Measurements from ENCODE around the gene ZBTB20.

Gene ZBTB20

DNA sequence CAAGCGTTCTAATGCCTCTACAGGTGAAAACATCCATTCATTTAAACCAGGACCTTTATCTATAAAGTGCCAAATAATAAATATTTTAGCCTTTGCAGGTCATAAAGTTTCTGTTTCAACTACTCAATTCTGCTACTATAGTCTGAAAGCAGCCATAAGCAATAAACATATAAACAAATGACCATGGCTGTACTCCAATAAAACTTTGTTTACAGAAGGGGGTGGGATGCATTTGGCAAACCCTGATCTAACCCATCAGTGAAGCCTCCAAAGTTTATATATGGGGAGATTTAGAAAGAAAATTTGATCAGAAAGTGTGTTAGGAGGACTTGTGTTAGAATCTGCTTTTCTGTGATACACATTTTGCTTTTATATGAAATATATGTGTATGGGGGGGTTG lies 161.3 kb downstream of the ZBTB20 start:
- no peaks in the 10 kb centered on the region for H3K27me3 ChIP-seq (ENCODE audit: insufficient read depth, low read length, poor library complexity)
- no peak overlapping the region for H3K27ac ChIP-seq (ENCODE audit: low read length)
- H3K4me1 ChIP-seq (ENCODE audit: insufficient read depth, low read length): no peaks in the 10 kb centered on the region
- no peak for ATAC-seq (ENCODE audit: insufficient read depth, low read depth)
- no peaks in the 10 kb centered on the region for H3K36me3 ChIP-seq (ENCODE audit: insufficient read depth, low read length)
- no peaks in the 10 kb centered on the region for H3K79me2 ChIP-seq (ENCODE audit: insufficient read depth, low read length)
- no peaks in the 10 kb centered on the region for H4K20me1 ChIP-seq (ENCODE audit: insufficient read depth, low read length)
- TF ChIP-seq EZH2 (IDR thresholded peaks at IDR 0.05; ENCODE audit: borderline replicate concordance, low read depth, low read length, severe bottlenecking): no peak
- TF ChIP-seq, protein P1, sequence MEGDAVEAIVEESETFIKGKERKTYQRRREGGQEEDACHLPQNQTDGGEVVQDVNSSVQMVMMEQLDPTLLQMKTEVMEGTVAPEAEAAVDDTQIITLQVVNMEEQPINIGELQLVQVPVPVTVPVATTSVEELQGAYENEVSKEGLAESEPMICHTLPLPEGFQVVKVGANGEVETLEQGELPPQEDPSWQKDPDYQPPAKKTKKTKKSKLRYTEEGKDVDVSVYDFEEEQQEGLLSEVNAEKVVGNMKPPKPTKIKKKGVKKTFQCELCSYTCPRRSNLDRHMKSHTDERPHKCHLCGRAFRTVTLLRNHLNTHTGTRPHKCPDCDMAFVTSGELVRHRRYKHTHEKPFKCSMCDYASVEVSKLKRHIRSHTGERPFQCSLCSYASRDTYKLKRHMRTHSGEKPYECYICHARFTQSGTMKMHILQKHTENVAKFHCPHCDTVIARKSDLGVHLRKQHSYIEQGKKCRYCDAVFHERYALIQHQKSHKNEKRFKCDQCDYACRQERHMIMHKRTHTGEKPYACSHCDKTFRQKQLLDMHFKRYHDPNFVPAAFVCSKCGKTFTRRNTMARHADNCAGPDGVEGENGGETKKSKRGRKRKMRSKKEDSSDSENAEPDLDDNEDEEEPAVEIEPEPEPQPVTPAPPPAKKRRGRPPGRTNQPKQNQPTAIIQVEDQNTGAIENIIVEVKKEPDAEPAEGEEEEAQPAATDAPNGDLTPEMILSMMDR (IDR thresholded peaks at IDR 0.05; ENCODE audit: borderline replicate concordance, extremely low read depth, low read length, poor library complexity, severe bottlenecking): no peak
- H2AFZ ChIP-seq (ENCODE audit: low read depth, low read length): no peak overlapping the region
- H3K9ac ChIP-seq (ENCODE audit: low read depth, low read length): no peak overlapping the region
- DNase-seq: no peak
- no peaks in the 10 kb centered on the region for H3K9me3 ChIP-seq (ENCODE audit: insufficient read depth, low read length, severe bottlenecking)
- no peak overlapping the region for H3K4me3 ChIP-seq (ENCODE audit: low read depth in 1 of 2, low read length in 2 of 2)
- H3K4me2 ChIP-seq (ENCODE audit: insufficient read depth, low read length): no peak overlapping the region

DNA sequence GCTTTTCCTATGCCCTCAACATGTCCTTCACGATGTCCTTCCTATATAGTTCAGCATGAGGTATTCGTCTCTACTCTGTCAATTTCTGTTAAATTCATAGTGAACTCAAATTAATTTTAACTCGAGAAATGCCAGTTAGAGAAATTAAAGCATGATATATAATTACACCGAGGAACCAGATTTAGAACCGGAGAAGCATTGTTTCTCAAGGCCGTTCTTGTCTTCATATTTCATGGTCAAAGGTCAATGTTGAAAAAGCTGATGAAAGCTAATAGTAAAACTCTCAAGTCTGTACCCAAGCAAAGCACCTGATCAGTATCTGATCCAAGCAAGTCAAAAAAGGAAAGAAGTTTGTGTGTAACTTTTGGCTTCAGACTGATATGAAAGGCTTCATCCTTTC lies 163.8 kb downstream of the ZBTB20 start:
- ATAC-seq (ENCODE audit: insufficient read depth, low read depth): no peak
- Histone ChIP-seq H3K36me3 (ENCODE audit: insufficient read depth, low read length) (no peaks in the 10 kb centered on the region), H3K4me2 (ENCODE audit: insufficient read depth, low read length) (no peak overlapping the region), H3K4me1 (ENCODE audit: insufficient read depth, low read length) (no peaks in the 10 kb centered on the region), H3K9ac (ENCODE audit: low read depth, low read length) (no peak overlapping the region), H3K9me3 (ENCODE audit: insufficient read depth, low read length, severe bottlenecking) (no peaks in the 10 kb centered on the region), H4K20me1 (ENCODE audit: insufficient read depth, low read length) (no peaks in the 10 kb centered on the region), H3K27me3 (ENCODE audit: insufficient read depth, low read length, poor library complexity) (no peaks in the 10 kb centered on the region), H3K4me3 (ENCODE audit: low read depth in 1 of 2, low read length in 2 of 2) (no peak overlapping the region), H2AFZ (ENCODE audit: low read depth, low read length) (no peak overlapping the region), H3K79me2 (ENCODE audit: insufficient read depth, low read length) (no peaks in the 10 kb centered on the region), H3K27ac (ENCODE audit: low read length) (no peak overlapping the region)
- no peak for DNase-seq
- no peak for TF ChIP-seq EZH2 (IDR thresholded peaks at IDR 0.05; ENCODE audit: borderline replicate concordance, low read depth, low read length, severe bottlenecking)
- TF ChIP-seq, protein P1 (IDR thresholded peaks at IDR 0.05; ENCODE audit: borderline replicate concordance, extremely low read depth, low read length, poor library complexity, severe bottlenecking): no peak

DNA sequence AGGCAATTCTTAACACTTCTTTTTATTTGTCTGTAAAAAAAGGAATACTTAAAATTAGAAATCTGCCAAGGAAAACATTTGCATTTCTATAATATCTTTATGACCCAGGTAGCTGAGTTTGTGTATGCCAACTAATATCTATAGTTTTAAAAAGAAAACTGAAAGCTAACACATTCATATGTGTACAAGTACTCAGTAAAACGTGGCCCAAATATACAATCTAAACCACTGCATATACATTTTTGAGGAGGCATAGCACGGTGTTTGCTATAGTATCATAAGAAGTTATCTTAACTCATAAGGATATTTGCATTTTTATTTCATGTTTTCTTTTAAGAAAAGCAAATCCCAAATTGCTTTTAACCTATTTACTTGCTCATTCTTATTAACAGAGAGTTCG lies 172.7 kb downstream of the ZBTB20 start:
- ATAC-seq (ENCODE audit: insufficient read depth, low read depth): no peak
- H3K4me3 ChIP-seq (ENCODE audit: low read depth in 1 of 2, low read length in 2 of 2): no peak overlapping the region

More for the DNA sequence above, 172.7 kb downstream of the ZBTB20 start:
- H3K4me2 ChIP-seq (ENCODE audit: insufficient read depth, low read length): no peak overlapping the region
- no peak overlapping the region for H3K27ac ChIP-seq (ENCODE audit: low read length)
- no peak overlapping the region for H3K9ac ChIP-seq (ENCODE audit: low read depth, low read length)
- no peaks in the 10 kb centered on the region for H3K79me2 ChIP-seq (ENCODE audit: insufficient read depth, low read length)
- DNase-seq: no peak
- H3K9me3 ChIP-seq (ENCODE audit: insufficient read depth, low read length, severe bottlenecking): no peaks in the 10 kb centered on the region
- no peaks in the 10 kb centered on the region for H3K27me3 ChIP-seq (ENCODE audit: insufficient read depth, low read length, poor library complexity)
- no peak overlapping the region for H2AFZ ChIP-seq (ENCODE audit: low read depth, low read length)
- no peaks in the 10 kb centered on the region for H4K20me1 ChIP-seq (ENCODE audit: insufficient read depth, low read length)
- H3K36me3 ChIP-seq (ENCODE audit: insufficient read depth, low read length): no peaks in the 10 kb centered on the region
- H3K4me1 ChIP-seq (ENCODE audit: insufficient read depth, low read length): no peaks in the 10 kb centered on the region
- TF ChIP-seq, protein P1 (IDR thresholded peaks at IDR 0.05; ENCODE audit: borderline replicate concordance, extremely low read depth, low read length, poor library complexity, severe bottlenecking): no peak
- no peak for TF ChIP-seq EZH2 (IDR thresholded peaks at IDR 0.05; ENCODE audit: borderline replicate concordance, low read depth, low read length, severe bottlenecking)

All from DND-41 (cell line).